Keratinocyte (primary cell): ENCODE data around the gene OR7A10. TPM values are rescaled to one million over a fixed set of nuclear protein-coding genes. Genes with fewer than 3 reads are reported as not detected.

Experiments used
- DNase-seq: peaks from one replicate; pipeline ENCODE4 v3.0.0-alpha.2; 2011; ENCODE audit warnings: low read depth, missing footprints, low spot score
- FAIRE-seq: peaks from 2 replicates; lab custom pipeline; 2011; peaks lifted over from hg19 to GRCh38; lab: Jason Lieb, UNC
- H2AFZ ChIP-seq: 2 replicates; pipeline ENCODE4 v1.6.0; 2012; ENCODE audit warnings: low read length, control low read depth, inconsistent platforms; ENCODE audit not compliant: control insufficient read depth
- H3K27ac ChIP-seq: 2 replicates; pipeline ENCODE4 v1.5.1; 2011; ENCODE audit warnings: low read length; ENCODE audit not compliant: control insufficient read depth, insufficient read depth
- H3K27me3 ChIP-seq: 3 replicates; pipeline ENCODE4 v1.6.0; 2011; ENCODE audit warnings: low read length; ENCODE audit not compliant: control insufficient read depth, insufficient read depth; ENCODE audit errors: extremely low read depth
- H3K36me3 ChIP-seq, 2 experiments: 2 replicates in 1 of 2; 3 replicates in 1 of 2; pipeline ENCODE4 v1.5.1; 2011; ENCODE audit warnings: low read length in 2 of 2, mild to moderate bottlenecking in 1 of 2; ENCODE audit not compliant: control insufficient read depth in 2 of 2, insufficient read depth in 2 of 2; ENCODE audit errors: extremely low read depth in 1 of 2
- H3K4me1 ChIP-seq: 3 replicates; pipeline ENCODE4 v1.5.1; 2011; ENCODE audit warnings: low read length; ENCODE audit not compliant: control insufficient read depth, insufficient read depth; ENCODE audit errors: extremely low read depth
- H3K4me2 ChIP-seq: 3 replicates; pipeline ENCODE4 v1.6.0; 2011; ENCODE audit warnings: low read depth, low read length; ENCODE audit not compliant: control insufficient read depth, insufficient read depth; ENCODE audit errors: extremely low read depth
- H3K4me3 ChIP-seq, 3 experiments: fragments of 200-600 bp in 1 of 3; sonication (generic) in 1 of 3; 2 replicates in 2 of 3; 3 replicates in 1 of 3; pipeline ENCODE4 v1.5.1; 2011 to 2016; ENCODE audit warnings: low read length in 3 of 3, mild to moderate bottlenecking in 3 of 3, control low read depth in 2 of 3, inconsistent platforms in 1 of 3, low read depth in 1 of 3, mixed read lengths in 1 of 3, mixed run types in 1 of 3, moderate library complexity in 1 of 3; ENCODE audit not compliant: control insufficient read depth in 2 of 3, insufficient read depth in 2 of 3; ENCODE audit errors: extremely low read depth in 1 of 3
- H3K79me2 ChIP-seq: 2 replicates; pipeline ENCODE4 v1.6.0; 2012; ENCODE audit warnings: low read length; ENCODE audit not compliant: control insufficient read depth, insufficient read depth
- H3K9ac ChIP-seq: 3 replicates; pipeline ENCODE4 v1.6.0; 2011; ENCODE audit warnings: low read length; ENCODE audit not compliant: control insufficient read depth, insufficient read depth; ENCODE audit errors: extremely low read depth
- H3K9me1 ChIP-seq: 3 replicates; pipeline ENCODE4 v1.6.0; 2011; ENCODE audit warnings: low read length; ENCODE audit not compliant: control insufficient read depth, insufficient read depth; ENCODE audit errors: extremely low read depth
- H3K9me3 ChIP-seq: 2 replicates; pipeline ENCODE4 v1.5.1; 2012; ENCODE audit warnings: low read depth, low read length; ENCODE audit not compliant: control insufficient read depth
- H4K20me1 ChIP-seq: 3 replicates; pipeline ENCODE4 v1.6.0; 2011; ENCODE audit warnings: low read length; ENCODE audit not compliant: control insufficient read depth, insufficient read depth; ENCODE audit errors: extremely low read depth
- EZH2 ChIP-seq: IDR thresholded peaks from one replicate; pipeline ENCODE4 v1.6.1; 2012; ENCODE audit warnings: inconsistent platforms, mild to moderate bottlenecking, low read length, moderate library complexity
- dilution Hi-C: fragments of 300-500 bp; cut with MboI; formaldehyde crosslinking; loops from one replicate; pipeline ENCODE4 v1.7.0; 2020; ENCODE audit warnings: low sequenced_read_pairs; ENCODE audit not compliant: extremely low pct_ligation_motif_present
- polyA plus RNA-seq, 5 experiments: library from polyadenylated mRNA; depleted of rRNA in 3 of 5; stranded (reverse) in 3 of 5; stranded (forward) in 1 of 5; unstranded in 1 of 5; fragments of >200 nt; gene quantifications; 1 replicate in 1 of 5; 2 replicates in 3 of 5; 3 replicates in 1 of 5; pipeline versions ENCODE4 v1.2.1 to v1.2.3, GENCODE V29; 2011 to 2012; ENCODE audit warnings: missing spikeins in 2 of 5, low read depth in 1 of 5, low replicate concordance in 1 of 5
- TF ChIP-seq, protein P1 (sequence below), 3 experiments: IDR thresholded peaks in 1 of 3; conservative IDR thresholded peaks in 1 of 3; optimal IDR thresholded peaks in 1 of 3; 2 replicates in 2 of 3; 3 replicates in 1 of 3; pipeline versions ENCODE3 to v1.5.1; 2011; ENCODE audit warnings: low read length in 3 of 3, mild to moderate bottlenecking in 3 of 3, moderate library complexity in 2 of 3, control low read depth in 1 of 3, inconsistent platforms in 1 of 3; ENCODE audit not compliant: insufficient read depth in 2 of 3; ENCODE audit errors: extremely low read depth in 1 of 3

OR7A10 gene
- polyA plus RNA-seq, 1 donor (not counting 4 experiments of a cell fraction or from before 2014, with no cell fraction given) = not detected

- Histone ChIP-seq H3K79me2 (no peaks in the 10 kb centered on the region), H3K4me3 (no peak overlapping the region), H3K27ac (no peak overlapping the region), H3K27me3 (no peaks in the 10 kb centered on the region), H3K9me1 (no peaks in the 10 kb centered on the region), H3K4me2 (no peak overlapping the region), H3K9me3 (no peaks in the 10 kb centered on the region), H3K36me3 (no peaks in the 10 kb centered on the region), H3K4me1 (peaks cover 8% of the 10 kb centered on the region), H3K9ac (no peak overlapping the region), H4K20me1 (no peaks in the 10 kb centered on the region), H2AFZ (no peak overlapping the region)
- DNase-seq = peak; percentile 32
- no peak for TF ChIP-seq EZH2
- TF ChIP-seq, protein P1, sequence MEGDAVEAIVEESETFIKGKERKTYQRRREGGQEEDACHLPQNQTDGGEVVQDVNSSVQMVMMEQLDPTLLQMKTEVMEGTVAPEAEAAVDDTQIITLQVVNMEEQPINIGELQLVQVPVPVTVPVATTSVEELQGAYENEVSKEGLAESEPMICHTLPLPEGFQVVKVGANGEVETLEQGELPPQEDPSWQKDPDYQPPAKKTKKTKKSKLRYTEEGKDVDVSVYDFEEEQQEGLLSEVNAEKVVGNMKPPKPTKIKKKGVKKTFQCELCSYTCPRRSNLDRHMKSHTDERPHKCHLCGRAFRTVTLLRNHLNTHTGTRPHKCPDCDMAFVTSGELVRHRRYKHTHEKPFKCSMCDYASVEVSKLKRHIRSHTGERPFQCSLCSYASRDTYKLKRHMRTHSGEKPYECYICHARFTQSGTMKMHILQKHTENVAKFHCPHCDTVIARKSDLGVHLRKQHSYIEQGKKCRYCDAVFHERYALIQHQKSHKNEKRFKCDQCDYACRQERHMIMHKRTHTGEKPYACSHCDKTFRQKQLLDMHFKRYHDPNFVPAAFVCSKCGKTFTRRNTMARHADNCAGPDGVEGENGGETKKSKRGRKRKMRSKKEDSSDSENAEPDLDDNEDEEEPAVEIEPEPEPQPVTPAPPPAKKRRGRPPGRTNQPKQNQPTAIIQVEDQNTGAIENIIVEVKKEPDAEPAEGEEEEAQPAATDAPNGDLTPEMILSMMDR (optimal IDR thresholded peaks at IDR 0.05 in 1 of 3, IDR thresholded peaks at IDR 0.05 in 1 of 3, conservative IDR thresholded peaks at IDR 0.05 in 1 of 3; ENCODE audit: extremely low read depth in 1 of 3, insufficient read depth in 2 of 3, low read length in 3 of 3) = no peak
- dilution Hi-C loops = no loop called here
- no peak for FAIRE-seq
Observed at GRCh38 chr19:14826006-14826405, 22.7 kb downstream of the OR7A10 start.

DNA sequence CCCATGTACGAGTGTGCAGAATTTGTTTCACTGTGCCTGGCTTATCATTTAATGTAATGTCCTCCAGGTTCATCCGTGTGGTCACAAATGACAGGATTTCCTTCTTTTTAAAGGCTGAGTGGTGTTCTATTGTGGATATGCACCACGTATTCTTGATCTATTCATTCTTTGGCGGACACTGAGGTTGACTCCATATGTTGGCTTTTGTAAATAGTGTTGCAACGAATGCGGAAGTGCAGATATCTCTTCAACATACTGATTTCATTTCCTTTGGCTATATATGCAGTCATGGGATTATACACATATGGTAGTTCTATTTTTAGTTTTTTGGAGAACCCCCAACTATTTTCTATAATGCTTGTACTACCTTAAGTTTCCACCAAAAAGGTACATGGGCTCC, 26.8 kb downstream of the OR7A10 start:
- no peak overlapping the region for H2AFZ ChIP-seq
- no peaks in the 10 kb centered on the region for H3K9me3 ChIP-seq
- H3K27ac ChIP-seq = no peak overlapping the region
- dilution Hi-C loops = no loop called here
- no peaks in the 10 kb centered on the region for H4K20me1 ChIP-seq
- peaks cover 8% of the 10 kb centered on the region for H3K4me1 ChIP-seq
- TF ChIP-seq, protein P1 (optimal IDR thresholded peaks at IDR 0.05 in 1 of 3, IDR thresholded peaks at IDR 0.05 in 1 of 3, conservative IDR thresholded peaks at IDR 0.05 in 1 of 3; ENCODE audit: extremely low read depth in 1 of 3, insufficient read depth in 2 of 3, low read length in 3 of 3) = no peak
- no peak for TF ChIP-seq EZH2
- H3K9ac ChIP-seq = no peak overlapping the region
- no peaks in the 10 kb centered on the region for H3K36me3 ChIP-seq
- no peaks in the 10 kb centered on the region for H3K27me3 ChIP-seq
- H3K9me1 ChIP-seq = no peaks in the 10 kb centered on the region
- DNase-seq = no peak
- H3K4me3 ChIP-seq = no peak overlapping the region
- no peaks in the 10 kb centered on the region for H3K79me2 ChIP-seq
- FAIRE-seq = no peak
- no peak overlapping the region for H3K4me2 ChIP-seq
